Tibial artery (tissue), 4 donors: ENCODE measurements around the gene RPUSD4.

Source experiments
- DNase-seq, 2 donors: peaks; one replicate each; pipeline ENCODE4 v3.0.0-alpha.2; 2019
- H3K27ac ChIP-seq, 2 donors: fragments of 200-600 bp; sonication (generic) in 1 of 2; 1 replicate in 1 of 2; 2 replicates in 1 of 2; pipeline ENCODE4 v1.5.1; 2018 to 2019; ENCODE audit warnings: mild to moderate bottlenecking in 1 of 2
- H3K27me3 ChIP-seq, 2 donors: fragments of 200-600 bp; sonication (generic) in 1 of 2; one replicate each; pipeline versions ENCODE4 v1.5.1 to v1.6.0; 2016 to 2019
- H3K36me3 ChIP-seq, 3 donors: fragments of 200-600 bp; sonication (generic) in 2 of 3; one replicate each; pipeline ENCODE4 v1.5.1; 2016 to 2019; ENCODE audit warnings: mild to moderate bottlenecking in 2 of 3
- H3K4me1 ChIP-seq, 4 donors: fragments of 200-600 bp; sonication (generic) in 2 of 4; 1 replicate in 3 of 4; 2 replicates in 1 of 4; pipeline ENCODE4 v1.5.1; 2016 to 2019
- H3K4me3 ChIP-seq, 2 donors: fragments of 200-600 bp; sonication (generic) in 1 of 2; 1 replicate in 1 of 2; 2 replicates in 1 of 2; pipeline ENCODE4 v1.5.1; 2018 to 2019; ENCODE audit warnings: mild to moderate bottlenecking in 2 of 2
- H3K9me3 ChIP-seq, 3 donors: fragments of 200-600 bp; sonication (generic) in 1 of 3; one replicate each; pipeline ENCODE4 v1.5.1; 2016 to 2019
- CTCF ChIP-seq, 2 experiments: fragments of 200-600 bp in 1 of 2; fragments of 450-650 bp in 1 of 2; IDR thresholded peaks; one replicate each; pipeline ENCODE4 v1.5.1; 2017 to 2019; ENCODE audit warnings: antibody characterized with exemption in 2 of 2, mild to moderate bottlenecking in 1 of 2, moderate library complexity in 1 of 2
- intact Hi-C: fragments of 100-400 bp; cut with DNase I; formaldehyde crosslinking; loops from one replicate; pipeline ENCODE4 v1.15.0; 2023; ENCODE audit warnings: low total_unique reads

The RPUSD4 gene

GRCh38 chr11:126198648-126199047, 12.8 kb downstream of the RPUSD4 start:
- no peak for TF ChIP-seq CTCF (IDR thresholded peaks at IDR 0.05)
- Histone ChIP-seq H3K9me3 (no peaks in the 10 kb centered on the region), H3K27me3 (no peaks in the 10 kb centered on the region), H3K36me3 (peaks cover 35 to 89% (median 73%) of the 10 kb centered on the region in 3 donors), H3K4me3 (no peak overlapping the region), H3K27ac (no peak overlapping the region), H3K4me1 (no peaks in the 10 kb centered on the region)
- DNase-seq: peak in 1 of 2 donors; percentile 17
- intact Hi-C loops: no loop called here

GRCh38 chr11:126197277-126197939, 14.0 kb downstream of the RPUSD4 start:
- Histone ChIP-seq H3K9me3 (no peaks in the 10 kb centered on the region), H3K27me3 (no peaks in the 10 kb centered on the region), H3K4me1 (no peaks in the 10 kb centered on the region), H3K4me3 (no peak overlapping the region), H3K27ac (no peak overlapping the region), H3K36me3 (peaks cover 23 to 89% (median 61%) of the 10 kb centered on the region in 3 donors)
- no peak for DNase-seq
- no peak for TF ChIP-seq CTCF (IDR thresholded peaks at IDR 0.05)
- intact Hi-C loops: no loop called here

GRCh38 chr11:126195119-126195518, 16.3 kb downstream of the RPUSD4 start:
- Histone ChIP-seq H3K36me3 (peaks cover 28 to 86% (median 50%) of the 10 kb centered on the region in 3 donors), H3K27ac (no peak overlapping the region), H3K27me3 (no peaks in the 10 kb centered on the region), H3K9me3 (no peaks in the 10 kb centered on the region), H3K4me1 (no peaks in the 10 kb centered on the region), H3K4me3 (no peak overlapping the region)
- no peak for DNase-seq
- TF ChIP-seq CTCF (IDR thresholded peaks at IDR 0.05): no peak
- intact Hi-C loops: no loop called here

GRCh38 chr11:126194121-126194543, 17.3 kb downstream of the RPUSD4 start:
- peak; percentile 39 to 66 for DNase-seq
- no peak overlapping the region for H3K4me3 ChIP-seq
- peak; percentile 74 to 82 for TF ChIP-seq CTCF (IDR thresholded peaks at IDR 0.05)
- no peaks in the 10 kb centered on the region for H3K4me1 ChIP-seq
- no peak overlapping the region for H3K27ac ChIP-seq
- intact Hi-C loops: loop anchor here (5.0 kb wide), 1 partner anchor 272 kb away; no protein-coding TSS in a partner anchor
- H3K9me3 ChIP-seq: no peaks in the 10 kb centered on the region
- no peaks in the 10 kb centered on the region for H3K27me3 ChIP-seq
- H3K36me3 ChIP-seq: peaks cover 29 to 82% (median 53%) of the 10 kb centered on the region in 3 donors

GRCh38 chr11:126193038-126193478, 18.4 kb downstream of the RPUSD4 start:
- H3K9me3 ChIP-seq: no peaks in the 10 kb centered on the region
- no peaks in the 10 kb centered on the region for H3K27me3 ChIP-seq
- no peak overlapping the region for H3K4me3 ChIP-seq
- H3K4me1 ChIP-seq: no peaks in the 10 kb centered on the region
- TF ChIP-seq CTCF (IDR thresholded peaks at IDR 0.05): no peak
- peaks cover 28 to 81% (median 44%) of the 10 kb centered on the region in 3 donors for H3K36me3 ChIP-seq
- intact Hi-C loops: loop anchor here (5.0 kb wide), 1 partner anchor 271 kb away; no protein-coding TSS in a partner anchor
- H3K27ac ChIP-seq: no peak overlapping the region
- peak in 1 of 2 donors; percentile 58 for DNase-seq
